ENCODE results near the gene LLPH.
A peak's percentile ranks its signal among the peaks of the same experiment; 100 is the strongest.

Gene LLPH

GRCh38 chr12:66117242-66117641, 13.3 kb downstream of the LLPH start:
- TF ChIP-seq RAD21 (IDR thresholded peaks at IDR 0.05; ENCODE audit: low read depth) (no peak), CREB1 (IDR thresholded peaks at IDR 0.05; ENCODE audit: low read depth) (no peak), EGR1 (IDR thresholded peaks at IDR 0.05) (no peak)

GRCh38 chr12:66115071-66115600, 15.4 kb downstream of the LLPH start:
- TF ChIP-seq TEAD4 (IDR thresholded peaks at IDR 0.05) (no peak), USF1 (IDR thresholded peaks at IDR 0.05) (no peak), CREB1 (IDR thresholded peaks at IDR 0.05; ENCODE audit: low read depth) (no peak)

GRCh38 chr12:66113471-66113870, 17.1 kb downstream of the LLPH start:
- TF ChIP-seq REST (IDR thresholded peaks at IDR 0.05; ENCODE audit: low read depth) = no peak
- no peak for TF ChIP-seq TAF1 (IDR thresholded peaks at IDR 0.05; ENCODE audit: low read depth)
- TF ChIP-seq CEBPB (IDR thresholded peaks at IDR 0.05) = no peak
- TF ChIP-seq TEAD4 (IDR thresholded peaks at IDR 0.05) = no peak
- no peak for TF ChIP-seq USF1 (IDR thresholded peaks at IDR 0.05)
- TF ChIP-seq NFIC (IDR thresholded peaks at IDR 0.05) = no peak
- TF ChIP-seq MAX (IDR thresholded peaks at IDR 0.05) = no peak
- TF ChIP-seq ZBTB7A (IDR thresholded peaks at IDR 0.05; ENCODE audit: low read depth) = no peak
- TF ChIP-seq YY1 (IDR thresholded peaks at IDR 0.05; ENCODE audit: low read depth) = no peak
- TF ChIP-seq EP300 (IDR thresholded peaks at IDR 0.05; ENCODE audit: borderline replicate concordance) = no peak
- TF ChIP-seq RAD21 (IDR thresholded peaks at IDR 0.05; ENCODE audit: low read depth) = no peak
- TF ChIP-seq EGR1 (IDR thresholded peaks at IDR 0.05) = no peak
- TF ChIP-seq TCF12 (IDR thresholded peaks at IDR 0.05; ENCODE audit: low read depth) = no peak
- TF ChIP-seq FOXM1 (IDR thresholded peaks at IDR 0.05; ENCODE audit: borderline replicate concordance, low read depth) = no peak
- no peak for TF ChIP-seq CREB1 (IDR thresholded peaks at IDR 0.05; ENCODE audit: low read depth)

GRCh38 chr12:66111605-66112004, 18.9 kb downstream of the LLPH start:
- TF ChIP-seq CEBPB (IDR thresholded peaks at IDR 0.05) (0 out of 2 replicates have a peak, but pooled peaks have one; percentile 37), MAX (IDR thresholded peaks at IDR 0.05) (no peak)

- TF ChIP-seq TCF12 (IDR thresholded peaks at IDR 0.05; ENCODE audit: low read depth) = no peak
Measured at GRCh38 chr12:66109056-66109455, 21.5 kb downstream of the LLPH start.

GRCh38 chr12:66108386-66108785, 22.2 kb downstream of the LLPH start:
- TF ChIP-seq CEBPB (IDR thresholded peaks at IDR 0.05) = no peak
- no peak for TF ChIP-seq TCF12 (IDR thresholded peaks at IDR 0.05; ENCODE audit: low read depth)
- no peak for TF ChIP-seq REST (IDR thresholded peaks at IDR 0.05; ENCODE audit: low read depth)
- no peak for TF ChIP-seq USF1 (IDR thresholded peaks at IDR 0.05)
- TF ChIP-seq FOXM1 (IDR thresholded peaks at IDR 0.05; ENCODE audit: borderline replicate concordance, low read depth) = no peak
- no peak for TF ChIP-seq YY1 (IDR thresholded peaks at IDR 0.05; ENCODE audit: low read depth)
- no peak for TF ChIP-seq EGR1 (IDR thresholded peaks at IDR 0.05)
- TF ChIP-seq RAD21 (IDR thresholded peaks at IDR 0.05; ENCODE audit: low read depth) = no peak
- no peak for TF ChIP-seq NFIC (IDR thresholded peaks at IDR 0.05)
- TF ChIP-seq TEAD4 (IDR thresholded peaks at IDR 0.05) = no peak
- TF ChIP-seq TAF1 (IDR thresholded peaks at IDR 0.05; ENCODE audit: low read depth) = no peak
- no peak for TF ChIP-seq MAX (IDR thresholded peaks at IDR 0.05)
- no peak for TF ChIP-seq ZBTB7A (IDR thresholded peaks at IDR 0.05; ENCODE audit: low read depth)
- TF ChIP-seq EP300 (IDR thresholded peaks at IDR 0.05; ENCODE audit: borderline replicate concordance) = no peak
- no peak for TF ChIP-seq CREB1 (IDR thresholded peaks at IDR 0.05; ENCODE audit: low read depth)
